DND-41 (cell line): ENCODE results near the gene SMIM1.

Source experiments
- ATAC-seq: fragments of 200-7000 bp; cut with Tn5 transposase; 3 replicates; pipeline ENCODE4 v1.9.1; 2021; ENCODE audit warnings: low read depth; ENCODE audit not compliant: insufficient read depth
- DNase-seq: peaks from one replicate; pipeline ENCODE4 v3.0.0-alpha.2; 2020
- H2AFZ ChIP-seq: 2 replicates; pipeline ENCODE4 v1.6.0; 2012; ENCODE audit warnings: low read depth, low read length
- H3K27ac ChIP-seq: 2 replicates; pipeline ENCODE4 v1.5.1; 2012; ENCODE audit warnings: low read length, inconsistent platforms
- H3K27me3 ChIP-seq: fragments of 200-600 bp; sonication (generic); 2 replicates; pipeline ENCODE4 v1.6.0; 2012; ENCODE audit warnings: low read length, mild to moderate bottlenecking, inconsistent platforms; ENCODE audit not compliant: insufficient read depth, poor library complexity
- H3K36me3 ChIP-seq: 2 replicates; pipeline ENCODE4 v1.5.1; 2012; ENCODE audit warnings: low read length, inconsistent platforms; ENCODE audit not compliant: insufficient read depth
- H3K4me1 ChIP-seq: 2 replicates; pipeline ENCODE4 v1.5.1; 2012; ENCODE audit warnings: mild to moderate bottlenecking, low read length; ENCODE audit not compliant: insufficient read depth
- H3K4me2 ChIP-seq: 2 replicates; pipeline ENCODE4 v1.6.0; 2012; ENCODE audit warnings: mild to moderate bottlenecking, moderate library complexity, low read length, inconsistent platforms; ENCODE audit not compliant: insufficient read depth
- H3K4me3 ChIP-seq, 2 experiments: fragments of 200-600 bp in 1 of 2; shearing (Covaris generic) in 1 of 2; 2 replicates each; pipeline ENCODE4 v1.5.1; 2012 to 2016; ENCODE audit warnings: inconsistent platforms in 2 of 2, low read length in 2 of 2, mild to moderate bottlenecking in 2 of 2, low read depth in 1 of 2, moderate library complexity in 1 of 2
- H3K79me2 ChIP-seq: 2 replicates; pipeline ENCODE4 v1.6.0; 2012; ENCODE audit warnings: low read length, inconsistent platforms; ENCODE audit not compliant: insufficient read depth
- H3K9ac ChIP-seq: 2 replicates; pipeline ENCODE4 v1.6.0; 2012; ENCODE audit warnings: low read depth, mild to moderate bottlenecking, inconsistent platforms, low read length, moderate library complexity
- H3K9me3 ChIP-seq: 2 replicates; pipeline ENCODE4 v1.5.1; 2012; ENCODE audit warnings: low read length, moderate library complexity, mild to moderate bottlenecking, inconsistent platforms; ENCODE audit not compliant: insufficient read depth, severe bottlenecking
- H4K20me1 ChIP-seq: 2 replicates; pipeline ENCODE4 v1.6.0; 2012; ENCODE audit warnings: low read length; ENCODE audit not compliant: insufficient read depth
- EZH2 ChIP-seq: IDR thresholded peaks from 3 replicates; pipeline ENCODE4 v1.6.1; 2012; ENCODE audit warnings: borderline replicate concordance, low read depth, mild to moderate bottlenecking, moderate library complexity, low read length, inconsistent platforms; ENCODE audit not compliant: severe bottlenecking
- TF ChIP-seq, protein P1 (sequence below): IDR thresholded peaks from 2 replicates; pipeline ENCODE4 v1.5.1; 2012; ENCODE audit warnings: borderline replicate concordance, low read length, moderate library complexity, mild to moderate bottlenecking; ENCODE audit not compliant: poor library complexity, severe bottlenecking; ENCODE audit errors: extremely low read depth

The SMIM1 gene

DNA sequence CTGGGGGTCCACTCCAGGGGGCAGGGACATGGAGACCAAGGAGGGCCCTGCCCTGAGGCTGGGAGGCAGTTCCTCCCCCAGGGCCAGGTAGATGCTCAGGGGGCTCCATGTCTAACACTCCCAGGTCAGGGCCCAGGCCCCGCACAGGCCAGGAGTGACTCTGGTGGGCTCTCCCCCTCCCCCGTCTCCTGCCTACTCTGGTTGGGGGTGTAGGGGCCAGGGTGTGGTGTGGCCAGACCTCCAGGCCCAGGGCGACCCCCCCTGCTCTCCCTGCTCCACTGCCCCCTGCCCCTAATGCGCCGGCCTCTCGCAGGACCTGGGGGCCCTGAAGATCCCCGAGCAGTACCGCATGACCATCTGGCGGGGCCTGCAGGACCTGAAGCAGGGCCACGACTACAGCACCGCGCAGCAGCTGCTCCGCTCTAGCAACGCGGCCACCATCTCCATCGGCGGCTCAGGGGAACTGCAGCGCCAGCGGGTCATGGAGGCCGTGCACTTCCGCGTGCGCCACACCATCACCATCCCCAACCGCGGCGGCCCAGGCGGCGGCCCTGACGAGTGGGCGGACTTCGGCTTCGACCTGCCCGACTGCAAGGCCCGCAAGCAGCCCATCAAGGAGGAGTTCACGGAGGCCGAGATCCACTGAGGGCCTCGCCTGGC is 40.0 kb upstream of the SMIM1 start:
- H3K79me2 ChIP-seq: no peaks in the 10 kb centered on the region
- no peak overlapping the region for H3K27ac ChIP-seq
- TF ChIP-seq, protein P1, sequence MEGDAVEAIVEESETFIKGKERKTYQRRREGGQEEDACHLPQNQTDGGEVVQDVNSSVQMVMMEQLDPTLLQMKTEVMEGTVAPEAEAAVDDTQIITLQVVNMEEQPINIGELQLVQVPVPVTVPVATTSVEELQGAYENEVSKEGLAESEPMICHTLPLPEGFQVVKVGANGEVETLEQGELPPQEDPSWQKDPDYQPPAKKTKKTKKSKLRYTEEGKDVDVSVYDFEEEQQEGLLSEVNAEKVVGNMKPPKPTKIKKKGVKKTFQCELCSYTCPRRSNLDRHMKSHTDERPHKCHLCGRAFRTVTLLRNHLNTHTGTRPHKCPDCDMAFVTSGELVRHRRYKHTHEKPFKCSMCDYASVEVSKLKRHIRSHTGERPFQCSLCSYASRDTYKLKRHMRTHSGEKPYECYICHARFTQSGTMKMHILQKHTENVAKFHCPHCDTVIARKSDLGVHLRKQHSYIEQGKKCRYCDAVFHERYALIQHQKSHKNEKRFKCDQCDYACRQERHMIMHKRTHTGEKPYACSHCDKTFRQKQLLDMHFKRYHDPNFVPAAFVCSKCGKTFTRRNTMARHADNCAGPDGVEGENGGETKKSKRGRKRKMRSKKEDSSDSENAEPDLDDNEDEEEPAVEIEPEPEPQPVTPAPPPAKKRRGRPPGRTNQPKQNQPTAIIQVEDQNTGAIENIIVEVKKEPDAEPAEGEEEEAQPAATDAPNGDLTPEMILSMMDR: no peak
- TF ChIP-seq EZH2: no peak

DNA sequence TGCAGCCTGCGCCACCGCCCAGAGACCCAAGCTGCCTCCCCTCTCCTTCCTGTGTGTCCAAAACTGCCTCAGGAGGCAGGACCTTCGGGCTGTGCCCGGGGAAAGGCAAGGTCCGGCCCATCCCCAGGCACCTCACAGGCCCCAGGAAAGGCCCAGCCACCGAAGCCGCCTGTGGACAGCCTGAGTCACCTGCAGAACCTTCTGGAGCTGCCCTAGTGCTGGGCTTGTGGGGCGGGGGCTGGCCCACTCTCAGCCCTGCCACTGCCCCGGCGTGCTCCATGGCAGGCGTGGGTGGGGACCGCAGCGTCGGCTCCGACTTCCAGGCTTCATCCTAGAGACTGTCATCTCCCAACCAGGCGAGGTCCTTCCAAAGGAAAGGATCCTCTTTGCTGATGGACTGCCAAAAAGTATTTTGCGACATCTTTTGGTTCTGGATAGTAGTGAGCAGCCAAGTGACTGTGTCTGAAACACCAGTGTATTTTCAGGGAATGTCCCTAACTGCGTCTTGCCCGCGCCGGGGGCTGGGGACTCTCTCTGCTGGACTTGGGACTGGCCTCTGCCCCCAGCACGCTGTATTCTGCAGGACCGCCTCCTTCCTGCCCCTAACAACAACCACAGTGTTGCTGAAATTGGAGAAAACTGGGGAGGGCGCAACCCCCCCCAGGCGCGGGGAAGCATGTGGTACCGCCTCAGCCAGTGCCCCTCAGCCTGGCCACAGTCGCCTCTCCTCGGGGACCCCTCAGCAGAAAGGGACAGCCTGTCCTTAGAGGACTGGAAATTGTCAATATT is 39.3 kb upstream of the SMIM1 start:
- TF ChIP-seq EZH2: no peak
- TF ChIP-seq, protein P1: no peak
- Histone ChIP-seq H3K9me3 (no peaks in the 10 kb centered on the region), H4K20me1 (peaks cover 12% of the 10 kb centered on the region; the same call in 1 of the 2 replicates), H3K27me3 (no peaks in the 10 kb centered on the region), H3K9ac (no peak overlapping the region), H3K27ac (no peak overlapping the region), H3K4me2 (no peak overlapping the region), H3K4me3 (no peak overlapping the region), H3K4me1 (no peaks in the 10 kb centered on the region), H2AFZ (no peak overlapping the region), H3K79me2 (no peaks in the 10 kb centered on the region), H3K36me3 (peaks cover 55% of the 10 kb centered on the region)
- ATAC-seq (no peak), DNase-seq (no peak)

More for the DNA sequence above, 40.0 kb upstream of the SMIM1 start:
- H3K4me2 ChIP-seq: no peak overlapping the region
- no peak for DNase-seq
- H3K4me1 ChIP-seq: no peaks in the 10 kb centered on the region
- peaks cover 12% of the 10 kb centered on the region; the same call in 1 of the 2 replicates for H4K20me1 ChIP-seq
- peaks cover 62% of the 10 kb centered on the region for H3K36me3 ChIP-seq
- H3K4me3 ChIP-seq: no peak overlapping the region
- ATAC-seq: no peak
- no peak overlapping the region for H2AFZ ChIP-seq
- no peaks in the 10 kb centered on the region for H3K27me3 ChIP-seq
- no peaks in the 10 kb centered on the region for H3K9me3 ChIP-seq
- H3K9ac ChIP-seq: no peak overlapping the region

DNA sequence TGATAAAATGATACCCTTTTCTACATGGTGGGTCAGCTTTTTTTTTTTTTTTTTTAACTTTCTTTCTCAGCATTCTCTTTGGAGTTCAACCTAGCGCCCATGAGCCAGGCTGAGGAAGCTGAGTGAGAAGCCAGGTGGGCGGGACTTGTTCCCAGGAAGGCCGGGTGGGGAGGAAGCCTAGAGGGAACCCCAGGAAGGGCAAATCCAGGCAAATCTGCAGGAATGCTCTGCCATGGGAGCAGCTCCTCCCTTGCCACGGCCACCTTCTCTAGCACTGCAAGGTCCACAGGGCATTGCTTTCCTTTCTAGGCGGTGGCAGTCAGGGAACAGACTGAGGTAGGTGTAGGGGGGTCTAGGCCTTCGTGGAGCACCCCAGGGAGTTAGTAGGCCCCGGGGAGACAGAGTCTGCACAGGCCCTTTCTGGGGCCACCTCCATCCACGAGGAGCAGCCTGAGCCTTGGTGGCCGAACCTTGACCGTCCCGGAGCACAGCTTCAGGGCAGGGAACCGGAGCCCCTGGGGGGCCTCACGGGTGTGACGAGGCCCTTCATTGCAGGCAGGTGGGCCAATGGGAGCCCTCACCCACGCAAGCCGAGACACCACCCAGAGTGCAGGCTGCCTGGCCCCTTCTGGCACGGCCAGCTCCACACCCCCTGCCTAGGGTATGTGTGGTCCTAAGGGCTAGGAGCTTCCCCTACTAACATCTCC is 38.5 kb upstream of the SMIM1 start:
- Histone ChIP-seq H3K4me3 (no peak overlapping the region), H3K79me2 (no peaks in the 10 kb centered on the region), H3K4me2 (no peak overlapping the region), H3K27ac (no peak overlapping the region), H3K36me3 (peaks cover 53% of the 10 kb centered on the region), H3K4me1 (no peaks in the 10 kb centered on the region), H4K20me1 (peaks cover 12% of the 10 kb centered on the region; the same call in 1 of the 2 replicates), H3K9me3 (no peaks in the 10 kb centered on the region), H3K27me3 (no peaks in the 10 kb centered on the region), H3K9ac (no peak overlapping the region), H2AFZ (no peak overlapping the region)
- TF ChIP-seq, protein P1: no peak
- no peak for TF ChIP-seq EZH2
- DNase-seq: no peak
- ATAC-seq: no peak
